Frontal cortex (tissue), 4 donors: ENCODE measurements around the gene ZNF844. TPM values are rescaled to one million over a fixed set of nuclear protein-coding genes. Genes with fewer than 3 reads are reported as not detected.
"Not testable (repeated sequence)": the region's sequence is repeated elsewhere in the genome, so short reads cannot be mapped to it uniquely, and the experiment has no call there.

Experiments used
- DNase-seq, 2 donors: peaks; one replicate each; pipeline ENCODE4 v3.0.0; 2012; ENCODE audit warnings: low spot score in 2 of 2
- FAIRE-seq: peaks from 2 replicates; lab custom pipeline; 2012; peaks lifted over from hg19 to GRCh38; lab: Jason Lieb, UNC
- total RNA-seq: library from RNA; depleted of rRNA; stranded (reverse); fragments of >200 nt; gene quantifications from one replicate; pipeline ENCODE4 v1.2.3, GENCODE V29; 2014
- donor health status: control.
- donor health status: control.
- donor health status: control.

Gene ZNF844
- total RNA-seq = 13.5 TPM

DNA sequence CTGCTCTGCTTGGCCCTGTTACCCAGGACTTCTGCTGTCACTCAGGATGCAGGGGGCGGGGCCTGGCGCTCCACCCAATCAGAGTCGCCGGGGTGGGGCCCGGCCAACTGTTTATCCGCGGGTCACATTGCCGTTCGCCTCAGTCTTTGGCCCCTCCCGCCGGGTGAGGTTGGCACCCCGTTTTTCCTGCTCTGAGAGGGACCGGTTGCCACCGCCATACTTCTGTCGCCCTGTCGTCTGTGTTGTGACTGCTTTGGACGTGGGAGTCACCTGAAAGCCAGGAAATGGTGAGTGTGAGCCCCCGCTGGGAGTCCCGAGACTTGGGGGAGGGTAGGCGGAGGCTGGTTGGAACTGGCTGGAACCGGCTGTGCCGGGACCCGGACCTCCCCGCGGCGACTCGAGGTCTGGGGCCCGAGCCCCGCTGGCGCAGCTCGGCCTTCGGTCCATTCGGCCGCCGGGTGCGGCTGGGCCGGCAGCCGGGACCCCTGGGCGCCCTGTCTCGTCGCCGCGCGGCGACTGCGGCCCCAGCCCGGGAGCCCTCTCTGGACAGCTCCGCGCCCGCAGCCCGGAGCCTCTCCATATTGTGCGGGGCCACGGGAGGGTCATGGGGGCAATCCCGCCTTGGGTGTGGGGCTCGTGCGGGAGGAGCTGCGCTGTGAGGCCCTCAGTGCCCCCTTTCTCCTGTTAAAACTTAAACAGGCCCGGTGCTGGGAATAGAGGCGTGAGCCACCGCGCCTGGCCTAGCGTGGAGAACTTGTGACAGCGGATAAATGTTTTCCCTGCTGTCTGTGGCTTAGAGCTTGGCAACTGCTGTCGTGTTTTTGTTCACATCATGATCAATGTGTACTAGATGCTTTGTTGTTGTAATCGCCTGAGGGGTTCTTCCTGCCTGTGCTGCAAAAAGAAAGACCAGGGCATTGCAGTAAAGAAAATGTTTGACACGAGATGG lies at the start of gene ZNF844:
Gene ZNF844, plus strand, starts transcription at position 142 of the 949 bp plus-strand sequence. Its CDS starts 143 bp downstream, at position 285.
- DNase-seq = peak; percentile 96 to 97
- FAIRE-seq = peak; percentile 81

DNA sequence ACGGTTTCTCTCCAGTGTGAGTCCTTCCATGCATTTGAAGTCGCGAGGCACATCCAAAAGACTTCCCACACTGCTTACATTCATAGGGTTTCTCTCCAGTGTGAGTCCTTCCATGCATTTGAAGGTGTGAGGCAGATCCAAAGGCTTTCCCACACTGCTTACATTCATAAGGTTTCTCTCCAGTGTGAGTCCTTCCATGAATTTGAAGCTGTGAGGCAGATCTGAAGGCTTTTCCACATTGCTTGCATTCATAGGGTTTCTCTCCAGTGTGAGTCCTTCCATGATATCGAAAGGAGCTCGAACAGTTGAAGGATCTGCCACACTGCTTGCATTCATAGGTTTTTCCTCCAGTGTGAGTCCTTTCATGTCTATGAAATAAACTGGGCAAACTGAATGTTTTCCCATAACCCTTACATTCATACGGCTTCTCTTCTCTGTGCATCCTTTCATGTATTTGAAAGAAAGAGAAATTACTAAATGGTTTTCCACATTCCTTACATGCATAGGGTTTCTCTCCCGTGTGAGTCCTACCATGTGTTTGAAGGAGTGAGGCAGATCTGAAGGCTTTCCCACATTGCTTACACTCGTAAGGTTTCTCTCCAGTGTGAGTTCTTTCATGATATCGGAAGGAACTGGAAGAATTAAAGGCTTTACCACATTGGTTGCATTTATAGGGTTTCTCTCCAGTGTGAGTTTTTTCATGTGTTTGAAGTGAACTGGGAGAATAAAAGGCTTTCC lies 49.3 kb upstream of the ZNF844 start:
- FAIRE-seq (no peak), DNase-seq (no peak)

GRCh38 chr19:12015753-12016116 lies 48.8 kb upstream of the ZNF844 start:
- FAIRE-seq (no peak), DNase-seq (no peak)

DNA sequence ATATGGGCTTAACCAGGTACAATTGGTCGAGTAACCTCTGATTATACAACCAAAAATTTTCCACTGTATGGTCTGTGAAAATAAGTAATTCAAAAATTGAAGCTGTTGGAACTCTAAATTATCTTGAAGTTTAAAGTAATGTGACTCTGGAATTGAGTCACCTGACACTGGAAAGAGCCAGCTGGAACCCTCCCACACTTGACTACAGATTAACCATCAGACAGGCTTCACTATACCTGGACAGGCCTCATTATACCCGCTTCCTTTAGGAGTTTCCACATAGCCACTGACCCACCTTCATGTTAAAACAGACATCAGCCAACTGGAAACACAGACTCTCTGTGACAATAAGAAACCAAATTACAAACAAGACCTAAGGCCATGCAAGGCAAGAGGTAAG lies 30.3 kb upstream of the ZNF844 start:
- DNase-seq (no peak), FAIRE-seq (no peak)

- DNase-seq (no peak), FAIRE-seq (no peak)
Observed at GRCh38 chr19:12034620-12035019, 29.9 kb upstream of the ZNF844 start.

- FAIRE-seq (no peak), DNase-seq (peak; percentile 95 to 98)
Observed at GRCh38 chr19:12035220-12036172, 29.0 kb upstream of the ZNF844 start, which contains the start of gene ZNF433. Gene ZNF433 (minus strand): TSS chr19:12035679. CDS start chr19:12035539, 140 bp downstream.

DNA sequence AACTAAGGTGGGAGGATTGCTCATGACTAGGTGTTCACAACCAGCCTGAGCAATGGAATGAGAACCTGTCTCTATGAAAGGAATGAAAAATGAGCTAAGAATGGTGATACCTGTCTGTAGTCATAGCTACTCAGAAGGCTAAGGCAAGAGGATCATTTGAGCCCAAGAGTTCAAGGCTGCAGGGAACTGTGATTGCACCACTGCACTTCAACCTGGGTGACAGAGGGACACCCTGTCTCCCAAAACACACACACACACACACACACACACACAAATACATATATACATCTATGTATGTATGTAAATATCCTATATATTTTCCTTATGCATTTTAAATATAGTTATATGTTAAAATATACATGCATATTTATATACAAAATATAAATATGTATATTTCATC lies 21.6 kb upstream of the ZNF844 start:
- FAIRE-seq = no peak
- DNase-seq = no peak

GRCh38 chr19:12043752-12044422 lies 20.6 kb upstream of the ZNF844 start:
- FAIRE-seq (no peak), DNase-seq (no peak)

DNA sequence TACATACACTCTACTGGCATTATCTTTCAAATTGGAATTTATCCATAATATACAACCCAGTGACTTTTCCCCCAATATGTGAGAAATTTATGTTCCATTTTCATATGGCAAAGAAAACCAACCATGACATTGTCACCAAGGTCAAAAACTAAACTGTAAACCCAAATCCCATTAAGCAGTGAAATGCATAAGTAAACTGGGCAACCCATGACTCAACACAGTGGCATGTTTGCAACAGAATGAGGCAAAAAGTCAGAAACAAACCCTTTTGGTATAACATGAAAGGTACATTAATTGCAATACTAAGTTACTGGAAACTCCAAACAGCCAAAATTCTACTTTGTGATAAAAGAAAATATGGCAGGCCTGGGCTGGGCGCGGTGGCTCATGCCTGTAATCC lies 16.7 kb upstream of the ZNF844 start:
- DNase-seq = no peak
- no peak for FAIRE-seq

DNA sequence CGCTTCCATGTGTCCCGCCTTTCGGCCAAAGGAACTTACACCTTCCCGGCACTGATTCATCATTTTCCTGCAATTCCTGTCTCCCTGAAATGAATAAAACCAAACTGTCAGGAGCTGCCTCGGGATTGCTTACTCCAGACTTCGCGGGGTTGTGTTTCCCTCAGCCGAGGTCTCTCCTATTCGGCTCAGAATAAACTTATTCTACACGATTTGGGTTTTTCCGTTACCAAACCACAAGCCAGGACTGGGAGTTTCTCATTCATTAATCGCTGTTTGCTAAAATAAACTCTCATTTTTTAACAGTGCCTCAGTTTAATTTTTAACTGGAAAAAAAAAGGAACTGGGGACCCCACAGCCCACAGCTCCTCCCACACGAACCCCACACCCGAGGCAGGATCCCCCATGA lies 12.4 kb upstream of the ZNF844 start:
- DNase-seq = no peak
- no peak for FAIRE-seq

GRCh38 chr19:12052497-12053169 lies 11.9 kb upstream of the ZNF844 start, which contains the start of gene ZNF878:
Gene ZNF878 (minus strand): TSS chr19:12052961. CDS start chr19:12052801, 160 bp downstream.
- DNase-seq (peak; percentile 76 to 83), FAIRE-seq (no peak)

DNA sequence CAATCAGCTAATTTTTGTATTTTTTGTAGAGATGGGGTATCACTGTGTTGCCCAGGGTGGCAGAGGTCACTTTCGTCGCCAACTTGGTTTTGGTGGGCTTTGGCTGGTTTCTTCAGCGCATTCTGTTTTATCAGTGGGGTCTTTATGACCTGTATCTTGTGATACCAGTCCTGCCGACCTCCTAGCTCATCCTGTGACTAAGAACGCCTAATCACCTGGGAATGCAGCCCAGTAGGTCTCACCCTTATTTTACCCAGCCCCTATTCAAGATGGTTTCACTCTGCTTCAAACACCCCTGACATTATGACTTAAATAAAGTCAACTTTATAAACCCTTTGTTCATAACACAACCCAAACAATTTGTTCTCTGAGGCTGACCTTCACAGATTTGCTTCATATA lies 8.7 kb upstream of the ZNF844 start:
- DNase-seq (no peak), FAIRE-seq (no peak)

DNA sequence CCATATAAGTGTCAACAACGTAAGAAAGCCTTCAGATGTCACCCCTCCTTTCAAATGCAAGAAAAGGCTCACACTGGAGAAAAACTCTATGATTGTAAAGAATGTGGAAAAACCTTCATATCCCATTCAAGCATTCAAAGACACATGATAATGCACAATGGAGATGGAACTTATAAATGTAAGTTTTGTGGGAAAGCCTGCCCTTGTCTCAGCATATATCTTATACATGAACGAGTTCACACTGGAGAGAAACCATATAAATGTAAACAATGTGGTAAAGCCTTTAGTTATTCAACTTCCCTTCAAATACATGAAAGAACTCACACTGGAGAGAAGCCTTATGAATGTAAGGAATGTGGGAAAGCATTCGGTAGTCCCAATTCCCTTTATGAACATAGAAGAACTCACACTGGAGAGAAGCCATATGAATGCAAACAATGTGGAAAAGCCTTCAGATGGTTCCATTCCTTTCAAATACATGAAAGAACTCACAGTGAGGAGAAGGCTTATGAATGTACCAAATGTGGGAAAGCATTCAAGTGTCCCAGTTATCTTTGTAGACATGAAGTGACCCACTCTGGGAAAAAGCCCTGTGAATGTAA lies 11.1 kb downstream of the ZNF844 start:
- FAIRE-seq (no peak), DNase-seq (no peak)

DNA sequence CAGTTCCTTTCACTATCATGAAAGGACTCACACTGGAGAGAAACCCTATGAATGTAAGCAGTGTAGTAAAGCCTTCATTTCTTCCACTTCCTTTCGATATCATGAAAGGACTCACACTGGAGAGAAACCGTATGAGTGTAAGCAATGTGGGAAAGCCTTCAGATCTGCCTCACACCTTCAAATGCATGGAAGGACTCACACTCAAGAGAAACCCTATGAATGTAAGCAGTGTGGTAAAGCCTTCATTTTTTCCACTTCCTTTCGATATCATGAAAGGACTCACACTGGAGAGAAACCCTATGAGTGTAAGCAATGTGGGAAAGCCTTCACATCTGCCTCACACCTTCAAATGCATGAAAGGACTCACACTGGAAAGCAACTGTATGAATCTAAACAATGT lies 11.8 kb downstream of the ZNF844 start:
- not testable (repeated sequence) for DNase-seq, FAIRE-seq

DNA sequence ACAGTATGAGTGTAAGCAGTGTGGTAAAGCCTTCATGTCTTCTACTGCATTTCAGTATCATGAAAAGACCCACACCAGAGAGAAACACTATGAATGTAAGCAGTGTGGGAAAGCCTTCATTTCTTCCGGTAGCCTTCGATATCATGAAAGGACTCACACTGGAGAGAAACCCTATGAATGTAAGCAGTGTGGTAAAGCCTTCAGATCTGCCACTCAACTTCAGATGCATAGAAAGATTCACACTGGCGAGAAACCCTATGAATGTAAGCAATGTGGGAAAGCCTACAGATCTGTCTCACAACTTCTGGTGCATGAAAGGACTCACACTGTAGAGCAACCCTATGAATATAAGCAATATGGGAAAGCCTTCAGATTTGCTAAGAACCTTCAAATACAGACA lies 12.8 kb downstream of the ZNF844 start:
- no peak for DNase-seq
- no peak for FAIRE-seq

- not testable (repeated sequence) for FAIRE-seq, DNase-seq
Observed at GRCh38 chr19:12083336-12083735, 18.8 kb downstream of the ZNF844 start.

DNA sequence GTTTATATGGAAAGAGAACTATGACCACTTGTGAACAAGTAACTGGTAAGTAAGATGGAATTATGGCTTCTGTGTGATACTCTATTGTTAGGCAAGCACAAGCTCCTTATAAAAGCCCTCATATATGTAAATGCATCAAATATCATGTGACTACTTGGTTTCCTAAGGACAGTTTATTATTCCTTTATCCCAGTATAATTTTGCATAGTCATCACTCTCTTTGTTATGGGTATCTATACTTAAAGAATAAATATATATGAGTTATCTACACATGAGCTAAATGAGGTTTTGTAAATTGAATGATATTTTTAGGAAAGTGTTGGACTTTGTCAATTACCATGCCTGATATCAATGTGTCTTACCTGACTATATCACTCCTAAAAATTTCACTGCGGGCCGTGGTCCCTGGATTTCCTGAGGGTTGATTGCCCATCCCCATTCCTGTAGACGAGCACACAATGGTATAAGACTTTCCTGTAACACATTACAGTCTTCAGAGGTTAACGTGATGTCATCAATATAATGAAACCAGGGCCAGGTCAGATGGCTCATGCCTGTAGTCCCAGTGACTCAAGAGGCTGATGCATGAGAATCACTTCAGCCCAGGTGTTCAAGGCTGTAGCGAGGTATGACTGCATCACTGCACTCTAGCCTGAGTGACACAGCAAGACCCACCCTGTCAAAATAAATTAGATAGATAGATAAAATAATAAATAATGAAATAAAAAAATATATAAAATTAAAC lies 20.7 kb downstream of the ZNF844 start:
- DNase-seq (no peak), FAIRE-seq (no peak)
